ENCODE data around the gene GBX2. TPM values are rescaled to one million over a fixed set of nuclear protein-coding genes. Genes with fewer than 3 reads are reported as not detected.

Gene GBX2
- total and polyA plus RNA-seq, 2 of the 13 experiments (the other 11 are each of a cell fraction or from before 2014, with no cell fraction given): not detected

- H3K4me2 ChIP-seq (ENCODE audit: low read depth, low read length): no peak overlapping the region
- H3K4me1 ChIP-seq (ENCODE audit: insufficient read depth, low read length): peaks cover 30% of the 10 kb centered on the region
- intact Hi-C loops (cut with micrococcal nuclease; ENCODE audit: unreplicated experiment) (loop anchor here (10.0 kb wide), 1 partner anchor 104 kb away; no protein-coding TSS in a partner anchor), in situ Hi-C loops (cut with HindIII; ENCODE audit: extremely low pct_ligation_motif_present, low pct_unique_long_range_greater_than_20kb) (no loop called here)
- no peaks in the 10 kb centered on the region for H3K9me3 ChIP-seq (ENCODE audit: low read length)
- H3K27me3 ChIP-seq (ENCODE audit: control insufficient read depth in 1 of 2, insufficient read depth in 2 of 2, low read length in 2 of 2): no peaks in the 10 kb centered on the region; a peak in 1 of 5 replicates
- TF ChIP-seq ZNF619 (CRISPR knock-in tag; IDR thresholded peaks at IDR 0.05): no peak
- TF ChIP-seq TCF7L2 (IDR thresholded peaks at IDR 0.05; ENCODE audit: low read depth, low read length): no peak
- no peak for TF ChIP-seq ZNF512 (CRISPR knock-in tag; IDR thresholded peaks at IDR 0.05)
- no peak for TF ChIP-seq CREM (IDR thresholded peaks at IDR 0.05)
- no peak for TF ChIP-seq CREM (CRISPR knock-in tag; IDR thresholded peaks at IDR 0.05)
- no peak for TF ChIP-seq ZNF790 (CRISPR knock-in tag; IDR thresholded peaks at IDR 0.05; ENCODE audit: borderline replicate concordance)
- TF ChIP-seq SMAD9 (CRISPR knock-in tag; IDR thresholded peaks at IDR 0.05): no peak
- TF ChIP-seq, protein P1, sequence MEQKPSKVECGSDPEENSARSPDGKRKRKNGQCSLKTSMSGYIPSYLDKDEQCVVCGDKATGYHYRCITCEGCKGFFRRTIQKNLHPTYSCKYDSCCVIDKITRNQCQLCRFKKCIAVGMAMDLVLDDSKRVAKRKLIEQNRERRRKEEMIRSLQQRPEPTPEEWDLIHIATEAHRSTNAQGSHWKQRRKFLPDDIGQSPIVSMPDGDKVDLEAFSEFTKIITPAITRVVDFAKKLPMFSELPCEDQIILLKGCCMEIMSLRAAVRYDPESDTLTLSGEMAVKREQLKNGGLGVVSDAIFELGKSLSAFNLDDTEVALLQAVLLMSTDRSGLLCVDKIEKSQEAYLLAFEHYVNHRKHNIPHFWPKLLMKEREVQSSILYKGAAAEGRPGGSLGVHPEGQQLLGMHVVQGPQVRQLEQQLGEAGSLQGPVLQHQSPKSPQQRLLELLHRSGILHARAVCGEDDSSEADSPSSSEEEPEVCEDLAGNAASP (CRISPR knock-in tag; IDR thresholded peaks at IDR 0.05; ENCODE audit: borderline replicate concordance): no peak
- no peak for TF ChIP-seq SALL1 (CRISPR knock-in tag; IDR thresholded peaks at IDR 0.05)
- TF ChIP-seq ELF4 (CRISPR knock-in tag; IDR thresholded peaks at IDR 0.05; ENCODE audit: borderline replicate concordance): no peak
- TF ChIP-seq ZSCAN21 (CRISPR knock-in tag; IDR thresholded peaks at IDR 0.05; ENCODE audit: borderline replicate concordance): no peak
- no peak for TF ChIP-seq ZNF510 (CRISPR knock-in tag; IDR thresholded peaks at IDR 0.05; ENCODE audit: low read depth)
- TF ChIP-seq, protein P2, sequence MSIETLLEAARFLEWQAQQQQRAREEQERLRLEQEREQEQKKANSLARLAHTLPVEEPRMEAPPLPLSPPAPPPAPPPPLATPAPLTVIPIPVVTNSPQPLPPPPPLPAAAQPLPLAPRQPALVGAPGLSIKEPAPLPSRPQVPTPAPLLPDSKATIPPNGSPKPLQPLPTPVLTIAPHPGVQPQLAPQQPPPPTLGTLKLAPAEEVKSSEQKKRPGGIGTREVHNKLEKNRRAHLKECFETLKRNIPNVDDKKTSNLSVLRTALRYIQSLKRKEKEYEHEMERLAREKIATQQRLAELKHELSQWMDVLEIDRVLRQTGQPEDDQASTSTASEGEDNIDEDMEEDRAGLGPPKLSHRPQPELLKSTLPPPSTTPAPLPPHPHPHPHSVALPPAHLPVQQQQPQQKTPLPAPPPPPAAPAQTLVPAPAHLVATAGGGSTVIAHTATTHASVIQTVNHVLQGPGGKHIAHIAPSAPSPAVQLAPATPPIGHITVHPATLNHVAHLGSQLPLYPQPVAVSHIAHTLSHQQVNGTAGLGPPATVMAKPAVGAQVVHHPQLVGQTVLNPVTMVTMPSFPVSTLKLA (IDR thresholded peaks at IDR 0.05): no peak
- TF ChIP-seq HOXA9 (CRISPR knock-in tag; IDR thresholded peaks at IDR 0.05; ENCODE audit: borderline replicate concordance): no peak
- TF ChIP-seq RORA (CRISPR knock-in tag; IDR thresholded peaks at IDR 0.05): no peak
- no peak for TF ChIP-seq SYNCRIP (IDR thresholded peaks at IDR 0.05; ENCODE audit: insufficient read depth, low read depth, low read length)
- TF ChIP-seq, protein P3, sequence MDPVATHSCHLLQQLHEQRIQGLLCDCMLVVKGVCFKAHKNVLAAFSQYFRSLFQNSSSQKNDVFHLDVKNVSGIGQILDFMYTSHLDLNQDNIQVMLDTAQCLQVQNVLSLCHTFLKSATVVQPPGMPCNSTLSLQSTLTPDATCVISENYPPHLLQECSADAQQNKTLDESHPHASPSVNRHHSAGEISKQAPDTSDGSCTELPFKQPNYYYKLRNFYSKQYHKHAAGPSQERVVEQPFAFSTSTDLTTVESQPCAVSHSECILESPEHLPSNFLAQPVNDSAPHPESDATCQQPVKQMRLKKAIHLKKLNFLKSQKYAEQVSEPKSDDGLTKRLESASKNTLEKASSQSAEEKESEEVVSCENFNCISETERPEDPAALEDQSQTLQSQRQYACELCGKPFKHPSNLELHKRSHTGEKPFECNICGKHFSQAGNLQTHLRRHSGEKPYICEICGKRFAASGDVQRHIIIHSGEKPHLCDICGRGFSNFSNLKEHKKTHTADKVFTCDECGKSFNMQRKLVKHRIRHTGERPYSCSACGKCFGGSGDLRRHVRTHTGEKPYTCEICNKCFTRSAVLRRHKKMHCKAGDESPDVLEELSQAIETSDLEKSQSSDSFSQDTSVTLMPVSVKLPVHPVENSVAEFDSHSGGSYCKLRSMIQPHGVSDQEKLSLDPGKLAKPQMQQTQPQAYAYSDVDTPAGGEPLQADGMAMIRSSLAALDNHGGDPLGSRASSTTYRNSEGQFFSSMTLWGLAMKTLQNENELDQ (CRISPR knock-in tag; IDR thresholded peaks at IDR 0.05; ENCODE audit: borderline replicate concordance): no peak
- TF ChIP-seq, protein P4, sequence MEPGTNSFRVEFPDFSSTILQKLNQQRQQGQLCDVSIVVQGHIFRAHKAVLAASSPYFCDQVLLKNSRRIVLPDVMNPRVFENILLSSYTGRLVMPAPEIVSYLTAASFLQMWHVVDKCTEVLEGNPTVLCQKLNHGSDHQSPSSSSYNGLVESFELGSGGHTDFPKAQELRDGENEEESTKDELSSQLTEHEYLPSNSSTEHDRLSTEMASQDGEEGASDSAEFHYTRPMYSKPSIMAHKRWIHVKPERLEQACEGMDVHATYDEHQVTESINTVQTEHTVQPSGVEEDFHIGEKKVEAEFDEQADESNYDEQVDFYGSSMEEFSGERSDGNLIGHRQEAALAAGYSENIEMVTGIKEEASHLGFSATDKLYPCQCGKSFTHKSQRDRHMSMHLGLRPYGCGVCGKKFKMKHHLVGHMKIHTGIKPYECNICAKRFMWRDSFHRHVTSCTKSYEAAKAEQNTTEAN (CRISPR knock-in tag; conservative IDR thresholded peaks at IDR 0.05): no peak
- DNase-seq (ENCODE audit: low spot score): no peak
- peaks cover 2 to 12% of the 10 kb centered on the region in 2 experiments; a peak in 2 of 5 replicates for H3K36me3 ChIP-seq (replicated peaks in 1 of 2; ENCODE audit: control insufficient read depth in 1 of 2, insufficient read depth in 2 of 2, low read length in 2 of 2)
- H2AFZ ChIP-seq (ENCODE audit: low read length): no peak overlapping the region
- H3K9ac ChIP-seq (ENCODE audit: insufficient read depth, low read depth, low read length): no peak overlapping the region
- ATAC-seq: no peak
- ChIA-PET POLR2A (no interaction called here), CTCF (ENCODE audit: low intra/inter-chr PET ratio, low total read pairs) (no interaction called here)
- peaks cover 54% of the 10 kb centered on the region for H4K20me1 ChIP-seq (ENCODE audit: insufficient read depth, low read length)
- no peaks in the 10 kb centered on the region for H3K79me2 ChIP-seq (ENCODE audit: insufficient read depth, low read length)
- WGBS (ENCODE audit: low lambda C conversion rate): 96% methylated on average over 4 of the region's 4 CpGs
- no peak overlapping the region for H3K4me3 ChIP-seq (replicated peaks in 1 of 3; ENCODE audit: insufficient read depth in 1 of 3, low read depth in 2 of 3, low read length in 3 of 3)
- H3K27ac ChIP-seq (ENCODE audit: extremely low read length, insufficient read depth, low read length): no peak overlapping the region
- no TSS peak for BruUV-seq (replicated peaks)
- no peak for FAIRE-seq
Observed at GRCh38 chr2:236119003-236119402, 49.2 kb downstream of the GBX2 start.
